ENCODE measurements around the gene C6orf62.
"Not testable (repeated sequence)": the region's sequence is repeated elsewhere in the genome, so short reads cannot be mapped to it uniquely, and the experiment has no call there.

Gene C6orf62

DNA sequence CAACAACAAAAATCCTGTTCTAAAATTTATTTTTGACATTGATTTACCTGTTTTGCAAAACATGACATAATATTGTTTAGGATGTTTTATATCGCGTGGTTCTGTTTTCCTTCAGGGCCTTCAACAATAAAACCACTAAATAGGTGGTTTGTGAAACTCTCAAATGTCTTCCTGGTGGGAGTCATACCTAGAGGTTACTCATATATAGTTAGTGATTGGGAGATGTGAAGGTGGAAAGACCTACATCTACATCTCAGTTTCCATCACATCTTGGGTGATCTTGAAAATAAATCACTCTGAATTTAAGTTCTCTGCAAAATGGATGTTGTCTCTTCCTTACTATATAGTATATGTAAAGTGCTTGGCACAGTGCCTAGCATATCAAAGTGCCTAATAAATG, 22.9 kb downstream of the C6orf62 start:
- no peak for DNase-seq

GRCh38 chr6:24695635-24696034, 23.3 kb downstream of the C6orf62 start:
- DNase-seq = not testable (repeated sequence)

DNA sequence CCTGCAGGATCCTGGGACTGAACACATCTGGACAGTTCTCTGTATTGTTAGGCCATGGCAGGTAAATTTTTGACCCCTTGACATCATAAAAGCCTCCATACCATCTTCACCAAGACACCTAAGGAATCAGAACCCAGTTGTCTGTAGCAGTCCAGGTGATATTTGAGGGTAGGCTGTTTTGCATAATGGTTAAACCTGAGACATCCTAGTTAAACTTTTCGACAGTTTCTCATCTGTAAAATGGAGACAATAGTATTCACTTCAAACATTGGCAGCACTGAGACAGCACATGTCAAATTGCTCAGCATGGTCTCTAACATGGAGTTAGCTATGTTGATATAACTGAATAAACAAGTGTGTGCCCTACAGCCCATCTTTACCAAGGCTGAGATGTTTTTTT, 24.8 kb downstream of the C6orf62 start:
- DNase-seq = no peak

GRCh38 chr6:24692848-24693592, 25.9 kb downstream of the C6orf62 start:
- no peak for DNase-seq

DNA sequence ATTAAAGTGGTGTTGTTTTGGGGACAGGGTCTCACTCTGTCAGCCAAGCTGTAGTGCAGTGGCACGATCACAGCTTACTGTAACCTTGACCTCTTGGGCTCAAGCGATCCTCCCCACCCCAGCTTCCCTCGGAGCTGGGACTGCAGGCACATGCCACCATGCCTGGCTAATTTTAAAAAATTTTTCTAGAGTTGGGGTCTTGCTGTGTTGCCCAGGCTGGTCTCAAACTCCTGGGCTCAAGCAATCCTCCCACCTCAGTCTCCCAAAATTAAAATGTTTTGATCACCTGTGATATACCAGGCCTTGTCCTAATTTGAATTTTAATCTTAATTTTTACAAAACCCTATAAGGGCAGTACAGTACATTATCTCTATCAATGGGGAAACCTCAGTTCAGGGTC, 26.5 kb downstream of the C6orf62 start:
- DNase-seq = no peak

DNA sequence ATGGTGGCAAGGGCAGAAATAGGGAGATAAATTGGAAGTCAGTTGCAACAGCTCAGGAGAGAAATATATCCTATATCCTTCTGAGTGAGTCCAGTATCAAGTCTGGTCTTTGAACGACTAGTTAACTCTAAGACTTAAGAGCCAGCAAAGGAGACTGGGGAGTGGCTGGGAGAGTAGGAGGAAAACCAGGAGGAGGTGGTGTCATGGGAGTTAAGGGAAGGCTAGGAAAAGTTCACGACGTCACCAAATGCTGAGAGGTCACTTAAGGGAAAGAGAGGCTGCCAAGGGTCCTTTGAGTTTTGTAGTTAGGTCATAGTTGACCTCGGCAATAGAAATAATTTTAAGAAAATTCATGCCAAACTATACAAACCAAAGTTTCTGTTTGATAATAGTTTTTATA, 27.0 kb downstream of the C6orf62 start:
- DNase-seq = no peak

- DNase-seq = no peak
Observed at GRCh38 chr6:24691550-24691949, 27.4 kb downstream of the C6orf62 start.

GRCh38 chr6:24690593-24690992, 28.4 kb downstream of the C6orf62 start:
- DNase-seq = no peak

GRCh38 chr6:24689964-24690363, 29.0 kb downstream of the C6orf62 start:
- DNase-seq = no peak

DNA sequence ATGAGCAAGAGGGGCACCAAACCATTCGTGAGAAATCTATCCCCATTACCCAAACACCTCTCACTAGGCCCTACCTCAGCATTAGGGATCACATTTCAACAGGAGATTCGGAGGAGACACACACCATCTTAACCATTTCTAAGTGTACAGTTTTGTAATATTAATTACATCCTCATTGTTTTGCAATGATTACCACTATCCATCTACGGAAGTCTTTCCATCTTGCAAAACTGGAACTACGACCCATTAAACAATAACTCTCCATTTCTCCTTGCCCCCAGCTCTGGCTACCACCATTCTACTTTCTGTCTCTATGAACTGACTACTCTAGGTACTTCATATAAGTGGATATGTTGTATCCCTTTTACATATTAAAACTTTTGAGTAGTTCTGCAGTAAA, 32.0 kb downstream of the C6orf62 start:
- DNase-seq = no peak

GRCh38 chr6:24686408-24686807, 32.5 kb downstream of the C6orf62 start:
- no peak for DNase-seq

DNA sequence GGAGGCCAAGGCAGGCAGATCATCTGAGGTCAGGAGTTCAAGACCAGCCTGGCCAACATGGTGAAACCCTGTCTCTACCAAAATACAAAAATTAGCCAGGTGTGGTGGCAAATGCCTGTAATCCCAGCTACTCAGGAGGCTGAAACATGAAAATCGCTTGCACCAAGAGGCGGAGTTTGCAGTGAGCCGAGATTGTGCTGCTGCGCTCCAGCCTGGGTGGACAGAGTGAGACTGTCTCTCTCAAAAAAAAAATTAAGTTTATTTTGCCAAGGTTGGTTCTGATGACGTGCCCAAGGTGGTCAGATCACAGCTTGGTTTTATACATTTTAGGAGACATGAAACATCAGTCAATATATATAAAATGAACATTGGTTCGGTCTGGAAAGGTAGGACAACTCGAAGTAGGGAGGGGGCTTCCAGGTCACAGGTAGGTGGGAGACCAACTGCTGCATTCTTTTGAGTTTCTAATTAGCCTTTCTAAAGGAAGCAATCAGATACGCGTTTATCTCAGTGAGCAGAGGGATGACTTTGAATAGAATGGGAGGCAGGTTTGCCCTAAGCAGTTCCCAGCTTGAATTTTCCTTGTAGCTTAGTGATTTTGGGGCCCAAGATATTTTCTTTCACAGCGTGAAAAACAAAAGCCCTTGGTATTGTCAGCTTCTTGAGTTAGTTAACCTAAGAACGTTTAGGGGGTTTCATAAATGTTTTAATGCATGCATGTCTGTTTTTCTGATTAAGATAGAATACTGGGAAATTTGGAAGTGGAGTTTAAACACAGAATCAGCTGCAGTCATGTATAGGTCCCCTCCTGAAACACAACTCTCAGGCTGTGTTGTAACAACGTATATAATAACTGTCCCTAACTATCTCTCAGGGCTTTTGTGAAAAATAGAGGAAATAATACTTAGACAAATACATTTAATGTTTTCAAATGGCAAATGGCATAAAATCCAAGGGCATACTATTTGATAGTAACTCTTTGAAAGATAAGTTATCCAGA, 35.4 kb downstream of the C6orf62 start:
- DNase-seq = no peak

- no peak for DNase-seq
Observed at GRCh38 chr6:24680582-24680981, 38.4 kb downstream of the C6orf62 start.

GRCh38 chr6:24678792-24679352, 40.1 kb downstream of the C6orf62 start:
- not testable (repeated sequence) for DNase-seq

- DNase-seq = no peak
Observed at GRCh38 chr6:24673625-24674024, 45.3 kb downstream of the C6orf62 start.

- DNase-seq = no peak
Observed at GRCh38 chr6:24672620-24673182, 46.3 kb downstream of the C6orf62 start.

GRCh38 chr6:24671077-24671476, 47.9 kb downstream of the C6orf62 start:
- DNase-seq = not testable (repeated sequence)

DNA sequence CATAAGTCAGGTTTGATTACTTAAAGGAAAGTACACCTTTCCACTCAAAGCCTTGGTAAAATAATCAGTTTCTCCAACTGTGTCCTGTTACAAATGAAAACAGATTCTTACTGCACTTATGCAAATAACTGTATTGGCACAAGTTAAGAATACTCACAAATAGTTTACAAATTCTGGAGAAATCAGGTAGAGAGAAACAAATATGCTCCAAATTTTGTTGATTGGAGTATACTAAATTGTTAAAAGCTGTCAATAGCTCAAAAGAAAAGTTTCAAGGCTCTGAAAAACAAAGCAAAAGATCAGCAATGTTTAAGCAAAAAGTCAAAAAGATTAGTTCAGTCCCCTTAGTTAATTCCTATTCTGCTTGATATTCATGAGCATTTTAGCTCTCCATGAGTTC, 48.5 kb downstream of the C6orf62 start:
- DNase-seq = not testable (repeated sequence)

DNA sequence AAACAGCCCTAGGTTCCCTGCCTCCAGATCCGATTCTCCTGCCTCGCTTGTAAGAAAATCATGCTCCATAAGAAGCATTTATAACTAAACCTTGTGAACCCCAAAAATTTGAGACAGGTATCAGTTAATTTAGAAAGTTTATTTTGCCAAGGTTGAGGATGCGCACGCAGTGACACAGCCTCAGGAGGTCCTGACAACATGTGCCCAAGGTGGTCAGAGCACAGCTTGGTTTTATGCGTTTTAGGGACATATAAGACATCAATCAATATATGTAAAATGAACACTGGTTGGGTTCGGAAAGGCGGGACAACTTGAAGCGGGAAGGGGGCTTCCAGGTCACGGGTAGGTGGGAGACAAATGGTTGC, 50.0 kb downstream of the C6orf62 start:
- no peak for DNase-seq

GRCh38 chr6:24668066-24668996, 50.6 kb downstream of the C6orf62 start:
- not testable (repeated sequence) for DNase-seq

- DNase-seq = no peak
Observed at GRCh38 chr6:24667378-24667803, 51.6 kb downstream of the C6orf62 start.
